ENCODE measurements around the gene CCNE1. TPM values are rescaled to one million over a fixed set of nuclear protein-coding genes. Genes with fewer than 3 reads are reported as not detected.

The CCNE1 gene
- total RNA-seq, 1 donor from 2014 or later = 54.5 TPM

- H3K36me3 Mint-ChIP-seq (ENCODE audit: low read depth) = no peaks in the 10 kb centered on the region
- H3K4me3 Mint-ChIP-seq = no peak overlapping the region
- intact Hi-C loops (cut with micrococcal nuclease) = loop anchor here (2.0 kb wide), 1 partner anchor 15 kb away; no protein-coding TSS in a partner anchor
- H3K27me3 Mint-ChIP-seq = no peaks in the 10 kb centered on the region
- H3K4me1 Mint-ChIP-seq = peaks cover 13% of the 10 kb centered on the region
- DNase-seq = no peak
- H3K9me3 Mint-ChIP-seq = no peaks in the 10 kb centered on the region
- H3K27ac Mint-ChIP-seq = peak overlapping the region; percentile 69
Observed at GRCh38 chr19:29851769-29852521, 40.2 kb downstream of the CCNE1 start.

GRCh38 chr19:29854033-29854432 lies 42.2 kb downstream of the CCNE1 start:
- Mint-ChIP-seq H3K27ac (no peak overlapping the region), H3K4me3 (no peak overlapping the region), H3K27me3 (no peaks in the 10 kb centered on the region), H3K9me3 (no peaks in the 10 kb centered on the region), H3K36me3 (ENCODE audit: low read depth) (no peaks in the 10 kb centered on the region), H3K4me1 (peaks cover 15% of the 10 kb centered on the region)
- intact Hi-C loops (cut with micrococcal nuclease) = no loop called here
- DNase-seq = no peak

- no peaks in the 10 kb centered on the region for H3K36me3 Mint-ChIP-seq (ENCODE audit: low read depth)
- H3K4me1 Mint-ChIP-seq = peaks cover 12% of the 10 kb centered on the region
- H3K27me3 Mint-ChIP-seq = no peaks in the 10 kb centered on the region
- intact Hi-C loops (cut with micrococcal nuclease) = no loop called here
- DNase-seq = no peak
- H3K9me3 Mint-ChIP-seq = no peaks in the 10 kb centered on the region
- H3K4me3 Mint-ChIP-seq = no peak overlapping the region
- no peak overlapping the region for H3K27ac Mint-ChIP-seq
Observed at GRCh38 chr19:29855087-29855486, 43.3 kb downstream of the CCNE1 start.

- H3K27ac Mint-ChIP-seq = no peak overlapping the region
- no peak for DNase-seq
- no peaks in the 10 kb centered on the region for H3K27me3 Mint-ChIP-seq
- H3K4me1 Mint-ChIP-seq = peaks cover 12% of the 10 kb centered on the region
- intact Hi-C loops (cut with micrococcal nuclease) = no loop called here
- no peaks in the 10 kb centered on the region for H3K36me3 Mint-ChIP-seq (ENCODE audit: low read depth)
- H3K4me3 Mint-ChIP-seq = no peak overlapping the region
- no peaks in the 10 kb centered on the region for H3K9me3 Mint-ChIP-seq
Observed at GRCh38 chr19:29855741-29856500, 44.1 kb downstream of the CCNE1 start.

- peak; percentile 81 for DNase-seq
- Mint-ChIP-seq H3K9me3 (no peaks in the 10 kb centered on the region), H3K27ac (no peak overlapping the region), H3K4me3 (no peak overlapping the region), H3K36me3 (ENCODE audit: low read depth) (no peaks in the 10 kb centered on the region), H3K4me1 (peaks cover 3% of the 10 kb centered on the region), H3K27me3 (peaks cover 7% of the 10 kb centered on the region)
- intact Hi-C loops (cut with micrococcal nuclease) = loop anchor here (2.0 kb wide), 1 partner anchor 15 kb away; no protein-coding TSS in a partner anchor
Observed at GRCh38 chr19:29858000-29858596, 46.3 kb downstream of the CCNE1 start.

- H3K36me3 Mint-ChIP-seq (ENCODE audit: low read depth) = no peaks in the 10 kb centered on the region
- intact Hi-C loops (cut with micrococcal nuclease) = loop anchor here (2.0 kb wide), 1 partner anchor 14 kb away; no protein-coding TSS in a partner anchor
- peaks cover 8% of the 10 kb centered on the region for H3K27me3 Mint-ChIP-seq
- H3K27ac Mint-ChIP-seq = no peak overlapping the region
- no peak for DNase-seq
- H3K9me3 Mint-ChIP-seq = no peaks in the 10 kb centered on the region
- peaks cover 3% of the 10 kb centered on the region for H3K4me1 Mint-ChIP-seq
- no peak overlapping the region for H3K4me3 Mint-ChIP-seq
Observed at GRCh38 chr19:29858621-29859020, 46.8 kb downstream of the CCNE1 start.

- Mint-ChIP-seq H3K4me1 (peaks cover 2% of the 10 kb centered on the region), H3K4me3 (no peak overlapping the region), H3K27me3 (peaks cover 23% of the 10 kb centered on the region), H3K9me3 (no peaks in the 10 kb centered on the region), H3K27ac (no peak overlapping the region), H3K36me3 (ENCODE audit: low read depth) (no peaks in the 10 kb centered on the region)
- intact Hi-C loops (cut with micrococcal nuclease) = no loop called here
- no peak for DNase-seq
Observed at GRCh38 chr19:29860492-29860891, 48.7 kb downstream of the CCNE1 start.

GRCh38 chr19:29861574-29861973 lies 49.8 kb downstream of the CCNE1 start:
- Mint-ChIP-seq H3K27me3 (peaks cover 23% of the 10 kb centered on the region), H3K4me3 (no peak overlapping the region), H3K36me3 (ENCODE audit: low read depth) (peaks cover 2% of the 10 kb centered on the region), H3K4me1 (peaks cover 2% of the 10 kb centered on the region), H3K27ac (no peak overlapping the region), H3K9me3 (peaks cover 4% of the 10 kb centered on the region)
- no peak for DNase-seq
- intact Hi-C loops (cut with micrococcal nuclease) = no loop called here

- intact Hi-C loops (cut with micrococcal nuclease) = no loop called here
- Mint-ChIP-seq H3K9me3 (peaks cover 6% of the 10 kb centered on the region), H3K36me3 (ENCODE audit: low read depth) (peaks cover 2% of the 10 kb centered on the region), H3K27me3 (peaks cover 25% of the 10 kb centered on the region), H3K4me3 (no peak overlapping the region), H3K4me1 (no peaks in the 10 kb centered on the region), H3K27ac (no peak overlapping the region)
- no peak for DNase-seq
Observed at GRCh38 chr19:29866011-29866410, 54.2 kb downstream of the CCNE1 start.

- Mint-ChIP-seq H3K27ac (no peak overlapping the region), H3K27me3 (peaks cover 31% of the 10 kb centered on the region), H3K9me3 (peaks cover 6% of the 10 kb centered on the region), H3K4me1 (peaks cover 7% of the 10 kb centered on the region), H3K36me3 (ENCODE audit: low read depth) (peaks cover 2% of the 10 kb centered on the region), H3K4me3 (no peak overlapping the region)
- intact Hi-C loops (cut with micrococcal nuclease) = no loop called here
- no peak for DNase-seq
Observed at GRCh38 chr19:29867984-29868383, 56.2 kb downstream of the CCNE1 start.

GRCh38 chr19:29871143-29871542 lies 59.4 kb downstream of the CCNE1 start:
- intact Hi-C loops (cut with micrococcal nuclease) = loop anchor here (5.0 kb wide), 1 partner anchor 154 kb away; the partner anchor contains the start of gene C19orf12
- H3K27me3 Mint-ChIP-seq = peaks cover 21% of the 10 kb centered on the region
- H3K9me3 Mint-ChIP-seq = peaks cover 6% of the 10 kb centered on the region
- H3K4me3 Mint-ChIP-seq = no peak overlapping the region
- H3K27ac Mint-ChIP-seq = no peak overlapping the region
- peaks cover 9% of the 10 kb centered on the region for H3K4me1 Mint-ChIP-seq
- no peak for DNase-seq
- H3K36me3 Mint-ChIP-seq (ENCODE audit: low read depth) = peaks cover 2% of the 10 kb centered on the region

GRCh38 chr19:29872224-29872731 lies 60.5 kb downstream of the CCNE1 start:
- H3K27ac Mint-ChIP-seq = no peak overlapping the region
- H3K4me3 Mint-ChIP-seq = peak overlapping the region; percentile 62
- intact Hi-C loops (cut with micrococcal nuclease) = loop anchor here (2.0 to 5.0 kb wide), 4 partner anchors 13 to 155 kb away; partner anchors contain the start of genes C19orf12 and CCNE1
- H3K36me3 Mint-ChIP-seq (ENCODE audit: low read depth) = no peaks in the 10 kb centered on the region
- peaks cover 22% of the 10 kb centered on the region for H3K27me3 Mint-ChIP-seq
- peaks cover 14% of the 10 kb centered on the region for H3K4me1 Mint-ChIP-seq
- peak; percentile 66 for DNase-seq
- no peaks in the 10 kb centered on the region for H3K9me3 Mint-ChIP-seq

- peak overlapping the region; percentile 73 for H3K4me3 Mint-ChIP-seq
- H3K9me3 Mint-ChIP-seq = no peaks in the 10 kb centered on the region
- DNase-seq = peak; percentile 93
- H3K36me3 Mint-ChIP-seq (ENCODE audit: low read depth) = no peaks in the 10 kb centered on the region
- peaks cover 24% of the 10 kb centered on the region for H3K27me3 Mint-ChIP-seq
- H3K4me1 Mint-ChIP-seq = peaks cover 14% of the 10 kb centered on the region
- intact Hi-C loops (cut with micrococcal nuclease) = loop anchor here (1.0 to 5.0 kb wide), 6 partner anchors 14 to 156 kb away; partner anchors contain the start of genes C19orf12 and CCNE1
- H3K27ac Mint-ChIP-seq = no peak overlapping the region
Observed at GRCh38 chr19:29873024-29873800, 61.4 kb downstream of the CCNE1 start.
